ENCODE results near the gene ZNF18. TPM values are rescaled to one million over a fixed set of nuclear protein-coding genes. Genes with fewer than 3 reads are reported as not detected.

ZNF18 gene, protein sequence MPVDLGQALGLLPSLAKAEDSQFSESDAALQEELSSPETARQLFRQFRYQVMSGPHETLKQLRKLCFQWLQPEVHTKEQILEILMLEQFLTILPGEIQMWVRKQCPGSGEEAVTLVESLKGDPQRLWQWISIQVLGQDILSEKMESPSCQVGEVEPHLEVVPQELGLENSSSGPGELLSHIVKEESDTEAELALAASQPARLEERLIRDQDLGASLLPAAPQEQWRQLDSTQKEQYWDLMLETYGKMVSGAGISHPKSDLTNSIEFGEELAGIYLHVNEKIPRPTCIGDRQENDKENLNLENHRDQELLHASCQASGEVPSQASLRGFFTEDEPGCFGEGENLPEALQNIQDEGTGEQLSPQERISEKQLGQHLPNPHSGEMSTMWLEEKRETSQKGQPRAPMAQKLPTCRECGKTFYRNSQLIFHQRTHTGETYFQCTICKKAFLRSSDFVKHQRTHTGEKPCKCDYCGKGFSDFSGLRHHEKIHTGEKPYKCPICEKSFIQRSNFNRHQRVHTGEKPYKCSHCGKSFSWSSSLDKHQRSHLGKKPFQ
- 7.3 and 8.2 TPM in 2 replicates for total RNA-seq (ENCODE audit: low replicate concordance)
- long read RNA-seq, transcript ZNF18-202 (7 exons, 2,261 nt) = minor isoform, 12 of 44 reads
- long read RNA-seq, transcript ZNF18-204 (7 exons, 2,330 nt) = major isoform, 22 of 44 reads
- long read RNA-seq, partial matches to known transcripts = 2 of 44 reads
- long read RNA-seq, other reads (novel, unspliced or antisense) = 8 of 44 reads

DNA sequence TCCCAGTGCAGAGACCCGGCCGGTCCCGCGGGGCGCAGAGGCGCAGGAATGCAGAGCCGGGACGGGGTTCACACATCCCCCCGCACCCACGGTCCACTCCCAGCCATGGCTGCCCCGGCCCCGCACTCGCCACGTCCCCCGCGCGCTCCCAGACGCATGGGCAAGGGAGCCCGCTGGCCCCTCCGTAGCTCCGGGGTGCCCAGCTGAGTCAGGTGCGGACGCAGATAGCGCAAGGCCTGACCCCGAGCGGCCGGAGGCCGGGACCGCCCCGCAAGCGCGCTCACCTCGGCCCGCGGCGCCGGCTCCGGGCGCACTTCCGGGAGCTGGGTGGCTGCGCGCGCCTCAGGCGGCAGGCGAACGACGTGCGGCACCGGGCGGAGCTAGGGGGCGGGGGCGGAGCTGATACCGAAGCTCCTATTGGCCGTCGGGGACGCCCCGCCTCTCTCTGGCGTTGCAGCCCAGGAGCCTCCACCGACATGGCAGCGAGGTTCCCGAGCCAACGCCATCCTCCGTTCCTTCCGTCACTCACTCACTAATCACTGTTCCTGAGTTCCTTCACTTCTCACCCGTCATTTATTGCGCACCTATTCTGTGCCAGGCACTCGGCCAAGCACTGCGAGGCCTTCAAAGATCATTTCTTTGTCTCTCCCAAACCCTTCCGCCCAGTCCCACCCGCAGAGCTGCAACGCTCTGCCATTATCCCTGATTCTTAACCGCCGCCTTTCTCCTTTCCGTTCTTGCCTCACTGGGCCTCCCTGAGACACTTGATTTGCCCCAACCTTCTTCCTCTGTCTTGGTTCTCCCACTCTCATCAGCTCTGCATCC is at the start of gene ZNF18:
ZNF18 (minus strand) TSS at position 329 of the 825 bp plus-strand sequence. CDS start 4,646 bp downstream, outside the sequence.
- H3K27me3 Mint-ChIP-seq = no peaks in the 10 kb centered on the region
- H3K27ac Mint-ChIP-seq = peak within 1 kb of the TSS; percentile 94
- H3K36me3 Mint-ChIP-seq = peaks cover 4% of the 10 kb centered on the region
- DNase-seq (ENCODE audit: extremely low spot score, unreplicated experiment) = peak; percentile 98
- peak within 1 kb of the TSS; percentile 98 for H3K4me3 Mint-ChIP-seq
- H3K9me3 Mint-ChIP-seq = no peaks in the 10 kb centered on the region
- TF ChIP-seq, protein P1, sequence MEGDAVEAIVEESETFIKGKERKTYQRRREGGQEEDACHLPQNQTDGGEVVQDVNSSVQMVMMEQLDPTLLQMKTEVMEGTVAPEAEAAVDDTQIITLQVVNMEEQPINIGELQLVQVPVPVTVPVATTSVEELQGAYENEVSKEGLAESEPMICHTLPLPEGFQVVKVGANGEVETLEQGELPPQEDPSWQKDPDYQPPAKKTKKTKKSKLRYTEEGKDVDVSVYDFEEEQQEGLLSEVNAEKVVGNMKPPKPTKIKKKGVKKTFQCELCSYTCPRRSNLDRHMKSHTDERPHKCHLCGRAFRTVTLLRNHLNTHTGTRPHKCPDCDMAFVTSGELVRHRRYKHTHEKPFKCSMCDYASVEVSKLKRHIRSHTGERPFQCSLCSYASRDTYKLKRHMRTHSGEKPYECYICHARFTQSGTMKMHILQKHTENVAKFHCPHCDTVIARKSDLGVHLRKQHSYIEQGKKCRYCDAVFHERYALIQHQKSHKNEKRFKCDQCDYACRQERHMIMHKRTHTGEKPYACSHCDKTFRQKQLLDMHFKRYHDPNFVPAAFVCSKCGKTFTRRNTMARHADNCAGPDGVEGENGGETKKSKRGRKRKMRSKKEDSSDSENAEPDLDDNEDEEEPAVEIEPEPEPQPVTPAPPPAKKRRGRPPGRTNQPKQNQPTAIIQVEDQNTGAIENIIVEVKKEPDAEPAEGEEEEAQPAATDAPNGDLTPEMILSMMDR (conservative IDR thresholded peaks at IDR 0.05) = no peak
- no peaks in the 10 kb centered on the region for H3K4me1 Mint-ChIP-seq (ENCODE audit: unreplicated experiment)

DNA sequence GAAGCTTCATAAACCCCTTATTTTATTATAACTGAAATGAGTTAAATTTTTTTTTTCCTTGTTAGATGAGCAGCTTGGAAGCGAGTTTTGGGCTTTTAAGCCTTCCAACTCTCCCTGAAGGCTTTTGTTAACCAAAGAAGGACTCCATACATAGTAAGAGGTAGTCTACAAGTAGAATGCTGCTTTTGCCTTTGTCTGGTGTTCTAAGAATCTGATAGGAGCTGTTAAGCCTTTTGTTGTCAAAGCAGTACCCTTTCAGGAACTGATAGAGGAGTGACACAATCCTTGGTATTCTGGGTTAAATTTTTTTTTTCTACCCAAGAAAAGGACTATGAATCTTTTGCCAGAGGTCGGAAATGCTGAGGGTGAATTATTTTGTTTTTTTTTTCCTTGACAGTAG is 49.5 kb upstream of the ZNF18 start:
- TF ChIP-seq, protein P1 (conservative IDR thresholded peaks at IDR 0.05) = no peak
- Mint-ChIP-seq H3K27ac (no peak overlapping the region), H3K9me3 (peaks cover 4% of the 10 kb centered on the region), H3K36me3 (peaks cover 13% of the 10 kb centered on the region), H3K4me3 (no peak overlapping the region), H3K4me1 (ENCODE audit: unreplicated experiment) (peaks cover 39% of the 10 kb centered on the region), H3K27me3 (no peaks in the 10 kb centered on the region)
- no peak for DNase-seq (ENCODE audit: extremely low spot score, unreplicated experiment)

DNA sequence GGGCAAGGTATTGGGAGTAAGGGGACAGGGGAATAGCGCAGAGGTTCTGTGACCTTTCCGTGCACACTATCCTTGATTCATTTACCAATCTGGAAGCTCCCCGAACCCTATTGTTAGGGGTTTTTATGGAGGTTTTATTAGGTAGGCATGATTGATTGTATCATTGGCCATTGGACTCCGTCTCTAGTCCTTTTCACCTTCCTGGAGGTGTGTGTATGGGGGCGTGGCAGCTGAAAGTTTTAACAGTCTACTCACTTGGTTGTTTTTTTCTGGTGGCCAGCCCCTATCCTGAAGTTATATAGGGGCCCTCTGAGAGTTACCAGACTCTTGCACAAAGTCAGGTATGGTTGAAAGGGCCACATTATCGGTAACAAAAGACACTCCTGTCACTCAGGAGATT is 46.4 kb upstream of the ZNF18 start:
- Mint-ChIP-seq H3K4me1 (ENCODE audit: unreplicated experiment) (peaks cover 24% of the 10 kb centered on the region), H3K27ac (no peak overlapping the region), H3K9me3 (peaks cover 7% of the 10 kb centered on the region), H3K27me3 (no peaks in the 10 kb centered on the region), H3K4me3 (no peak overlapping the region), H3K36me3 (peaks cover 12% of the 10 kb centered on the region)
- DNase-seq (ENCODE audit: extremely low spot score, unreplicated experiment) = no peak
- TF ChIP-seq, protein P1 (conservative IDR thresholded peaks at IDR 0.05) = no peak

DNA sequence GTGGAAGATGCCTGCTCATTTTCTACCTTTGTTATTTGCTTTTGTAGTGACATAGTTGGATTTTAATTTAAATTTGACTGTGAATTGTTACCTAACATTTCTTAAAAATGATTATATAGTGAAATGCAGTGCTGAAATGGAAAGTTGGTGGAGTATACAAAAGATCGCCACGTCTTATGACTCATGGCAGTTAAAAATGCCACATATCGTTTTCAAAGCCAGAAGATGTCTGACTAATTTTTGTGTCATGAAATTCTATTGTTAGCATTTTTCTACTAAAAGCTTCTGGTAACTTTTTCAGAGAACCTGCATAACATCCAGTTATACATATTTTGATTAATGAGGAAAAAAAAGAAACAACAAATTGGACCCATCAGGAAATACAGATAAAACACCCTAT is 44.0 kb upstream of the ZNF18 start:
- TF ChIP-seq, protein P1 (conservative IDR thresholded peaks at IDR 0.05) = no peak
- Mint-ChIP-seq H3K27me3 (no peaks in the 10 kb centered on the region), H3K9me3 (peaks cover 3% of the 10 kb centered on the region), H3K27ac (no peak overlapping the region), H3K4me1 (ENCODE audit: unreplicated experiment) (peaks cover 16% of the 10 kb centered on the region), H3K4me3 (no peak overlapping the region), H3K36me3 (peaks cover 12% of the 10 kb centered on the region)
- no peak for DNase-seq (ENCODE audit: extremely low spot score, unreplicated experiment)

DNA sequence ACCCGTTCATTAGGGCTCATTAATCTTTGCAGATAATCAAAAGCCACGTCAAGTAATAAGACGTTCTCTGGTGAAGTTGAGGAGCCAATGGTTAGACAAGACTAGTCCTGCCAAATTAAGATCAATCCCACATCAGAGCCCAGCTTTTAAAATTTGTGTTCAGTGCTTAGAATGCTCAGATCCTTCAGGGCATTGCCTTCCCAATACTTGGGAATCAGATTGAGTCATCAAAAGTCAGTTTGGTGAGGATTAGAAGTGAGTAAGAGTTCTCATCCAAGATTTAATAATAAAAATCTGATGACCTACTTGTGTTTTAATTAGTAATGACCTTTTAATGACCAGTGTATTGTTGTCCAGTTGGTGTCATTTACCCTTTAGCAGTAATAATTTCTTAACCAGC is 43.2 kb upstream of the ZNF18 start:
- Mint-ChIP-seq H3K4me3 (no peak overlapping the region), H3K4me1 (ENCODE audit: unreplicated experiment) (peaks cover 8% of the 10 kb centered on the region), H3K27ac (no peak overlapping the region), H3K27me3 (no peaks in the 10 kb centered on the region), H3K36me3 (peaks cover 12% of the 10 kb centered on the region), H3K9me3 (peaks cover 3% of the 10 kb centered on the region)
- TF ChIP-seq, protein P1 (conservative IDR thresholded peaks at IDR 0.05) = no peak
- no peak for DNase-seq (ENCODE audit: extremely low spot score, unreplicated experiment)
